OCI-LY1 (cell line): ENCODE data around the gene HCK.

ENCODE experiments used
- CTCF ChIP-seq: fragments of 200-600 bp; sonication (generic), shearing (Covaris generic); IDR thresholded peaks from 2 replicates; pipeline ENCODE4 v1.5.1; 2017; ENCODE audit warnings: mild to moderate bottlenecking, antibody characterized with exemption, low read length, moderate library complexity, mixed read lengths
- EZH2 ChIP-seq: fragments of 200-600 bp; sonication (generic), shearing (Covaris generic); IDR thresholded peaks from 2 replicates; pipeline ENCODE4 v1.8.0; 2017; ENCODE audit warnings: borderline replicate concordance, mixed run types, mild to moderate bottlenecking, antibody characterized with exemption, low read length, moderate library complexity, mixed read lengths

DNA sequence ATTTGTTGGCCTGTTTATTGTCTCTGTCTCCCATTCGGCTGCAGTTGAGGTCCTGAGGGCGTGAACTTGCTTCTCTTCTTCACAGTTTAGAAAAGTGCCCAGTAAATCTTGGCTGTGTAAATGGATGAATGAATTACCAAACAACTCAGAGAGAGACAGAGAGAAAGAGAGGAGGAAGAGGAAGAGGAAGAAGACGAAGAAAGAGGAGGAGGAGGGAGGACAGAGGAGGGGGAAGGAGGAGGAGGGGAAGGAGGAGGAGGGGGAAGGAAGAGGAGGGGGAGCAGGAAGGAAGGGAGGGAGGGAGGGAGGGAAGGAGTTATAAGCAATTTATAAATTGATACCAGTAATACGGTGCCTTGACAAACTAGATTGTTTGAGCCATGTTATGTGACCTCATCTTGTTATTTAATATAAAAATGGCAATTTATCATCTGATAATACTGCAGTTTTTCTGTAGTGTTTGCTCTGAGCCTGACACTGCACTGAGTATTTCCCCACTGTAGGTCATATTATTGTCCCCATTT, 18.7 kb downstream of the HCK start:
- TF ChIP-seq CTCF (no peak), EZH2 (no peak)
